IMR-90 (cell line): ENCODE data around the gene ANKRD7. TPM values are rescaled to one million over a fixed set of nuclear protein-coding genes. Genes with fewer than 3 reads are reported as not detected.

Experiments used
- ATAC-seq: fragments of 200-7000 bp; cut with Tn5 transposase; 2 replicates; pipeline ENCODE4 v1.9.1; 2020; ENCODE audit warnings: low read depth, mild to moderate bottlenecking, moderate library complexity
- BruUV-seq: library from RNA; stranded (reverse); fragments of 400-500 nt; replicated peaks from 2 replicates; lab custom pipeline; 2021; lab: Mats Ljungman, UMichigan
- CTCF ChIA-PET: fragments of 300-600 bp; formaldehyde crosslinking; extraction: SDS; loops from one replicate; lab custom pipeline; 2021; ENCODE audit warnings: antibody characterized with exemption; lab: Yijun Ruan, JAX
- POLR2A ChIA-PET: fragments of 300-600 bp; sonication (Branson Sonifier 250); formaldehyde crosslinking; loops from one replicate; lab custom pipeline; 2022; ENCODE audit warnings: antibody characterized with exemption; ENCODE audit not compliant: unreplicated experiment; lab: Charles Lee
- DNase-seq: peaks from one replicate; pipeline ENCODE4 v3.0.0; 2013
- H2AFZ ChIP-seq: replicated peaks from 2 replicates; pipeline ENCODE3; 2013; ENCODE audit warnings: low read length, mild to moderate bottlenecking; ENCODE audit not compliant: poor library complexity
- H2AK5ac ChIP-seq: 2 replicates; pipeline ENCODE4 v1.6.1; 2013; ENCODE audit warnings: low read depth, low read length, inconsistent platforms
- H2AK9ac ChIP-seq: replicated peaks from 2 replicates; pipeline ENCODE3; 2013; ENCODE audit warnings: mild to moderate bottlenecking, low read depth, low read length, moderate library complexity; ENCODE audit not compliant: poor library complexity
- H2BK120ac ChIP-seq: 2 replicates; pipeline ENCODE4 v1.6.1; 2013; ENCODE audit warnings: low read depth, low read length, inconsistent platforms
- H2BK15ac ChIP-seq: 3 replicates; pipeline ENCODE4 v1.6.1; 2013; ENCODE audit warnings: low read depth, low read length, inconsistent platforms
- H2BK20ac ChIP-seq: 2 replicates; pipeline ENCODE4 v1.6.1; 2013; ENCODE audit warnings: low read depth, mild to moderate bottlenecking, inconsistent platforms, low read length, moderate library complexity
- H2BK5ac ChIP-seq: 2 replicates; pipeline ENCODE4 v1.6.1; 2013; ENCODE audit warnings: mild to moderate bottlenecking, low read depth, low read length, inconsistent platforms; ENCODE audit not compliant: poor library complexity, severe bottlenecking
- H3K14ac ChIP-seq: replicated peaks from 2 replicates; pipeline ENCODE4 v1.6.1; 2013; ENCODE audit warnings: low read depth, low read length, inconsistent platforms
- H3K18ac ChIP-seq: 2 replicates; pipeline ENCODE4 v1.6.1; 2013; ENCODE audit warnings: low read depth, low read length, control low read depth
- H3K23ac ChIP-seq: 2 replicates; pipeline ENCODE4 v1.6.1; 2013; ENCODE audit warnings: low read depth, low read length, inconsistent platforms
- H3K27ac ChIP-seq: 2 replicates; pipeline ENCODE4 v1.5.1; 2013; ENCODE audit warnings: mild to moderate bottlenecking, control low read depth, low read length; ENCODE audit not compliant: insufficient read depth
- H3K27me3 ChIP-seq: 2 replicates; pipeline ENCODE4 v1.6.1; 2013; ENCODE audit warnings: low read length; ENCODE audit not compliant: control insufficient read depth, insufficient read depth
- H3K36me3 ChIP-seq: 2 replicates; pipeline ENCODE4 v1.6.1; 2013; ENCODE audit warnings: low read length, mixed read lengths; ENCODE audit not compliant: control insufficient read depth, insufficient read depth
- H3K4ac ChIP-seq: 2 replicates; pipeline ENCODE4 v1.6.1; 2013; ENCODE audit warnings: low read depth, low read length, inconsistent platforms
- H3K4me1 ChIP-seq: 2 replicates; pipeline ENCODE4 v1.6.1; 2013; ENCODE audit warnings: low read length, mixed read lengths; ENCODE audit not compliant: control insufficient read depth, insufficient read depth
- H3K4me2 ChIP-seq: 2 replicates; pipeline ENCODE4 v1.6.1; 2013; ENCODE audit warnings: low read depth, mild to moderate bottlenecking, control low read depth, low read length, moderate library complexity
- H3K4me3 ChIP-seq: 2 replicates; pipeline ENCODE4 v1.5.1; 2013; ENCODE audit warnings: low read depth, mild to moderate bottlenecking, control low read depth, low read length, moderate library complexity; ENCODE audit not compliant: insufficient read depth
- H3K56ac ChIP-seq: 2 replicates; pipeline ENCODE4 v1.6.1; 2013; ENCODE audit warnings: low read length, inconsistent platforms; ENCODE audit not compliant: insufficient read depth; ENCODE audit errors: extremely low read depth
- H3K79me1 ChIP-seq, 2 experiments: 2 replicates each; pipeline ENCODE4 v1.6.1; 2013; ENCODE audit warnings: low read length in 2 of 2, inconsistent platforms in 1 of 2, low read depth in 1 of 2
- H3K9ac ChIP-seq: 2 replicates; pipeline ENCODE4 v1.6.1; 2013; ENCODE audit warnings: low read depth, low read length, control low read depth
- H3K9me1 ChIP-seq: 2 replicates; pipeline ENCODE4 v1.6.1; 2013; ENCODE audit warnings: low read length, inconsistent platforms; ENCODE audit not compliant: insufficient read depth
- H3K9me3 ChIP-seq: 2 replicates; pipeline ENCODE4 v1.6.1; 2013; ENCODE audit warnings: low read length; ENCODE audit not compliant: control insufficient read depth, insufficient read depth
- H4K20me1 ChIP-seq: 2 replicates; pipeline ENCODE4 v1.6.1; 2013; ENCODE audit warnings: low read length, inconsistent platforms; ENCODE audit not compliant: insufficient read depth
- H4K5ac ChIP-seq: 2 replicates; pipeline ENCODE4 v1.6.1; 2013; ENCODE audit warnings: mild to moderate bottlenecking, low read depth, low read length, control low read depth
- H4K8ac ChIP-seq, 2 experiments: 2 replicates each; pipeline ENCODE4 v1.6.1; 2013; ENCODE audit warnings: low read depth in 2 of 2, low read length in 2 of 2, control low read depth in 1 of 2, inconsistent platforms in 1 of 2
- H4K91ac ChIP-seq: 2 replicates; pipeline ENCODE4 v1.6.1; 2013; ENCODE audit warnings: low read depth, low read length, inconsistent platforms; ENCODE audit not compliant: insufficient read depth
- BHLHE40 ChIP-seq: fragments of 150-350 bp; IDR thresholded peaks from 2 replicates; pipeline ENCODE4 v1.6.1; 2016; ENCODE audit warnings: mild to moderate bottlenecking, low read depth, low read length
- CEBPB ChIP-seq: IDR thresholded peaks from 2 replicates; pipeline ENCODE4 v1.6.1; 2012; ENCODE audit warnings: low read depth, low read length, improper control_type of control experiment
- FOS ChIP-seq: fragments of 150-350 bp; IDR thresholded peaks from 2 replicates; pipeline ENCODE4 v1.6.1; 2016; ENCODE audit warnings: low read depth, low read length
- MAFK ChIP-seq: IDR thresholded peaks from 2 replicates; pipeline ENCODE4 v1.6.1; 2012; ENCODE audit warnings: low read depth, low read length, improper control_type of control experiment
- MXI1 ChIP-seq: IDR thresholded peaks from 2 replicates; pipeline ENCODE4 v1.6.1; 2012; ENCODE audit warnings: low read depth, mild to moderate bottlenecking, low read length, moderate library complexity, borderline replicate concordance
- NFE2L2 ChIP-seq: fragments of 150-350 bp; IDR thresholded peaks from 2 replicates; pipeline ENCODE4 v1.6.1; 2016; ENCODE audit warnings: low read depth, mild to moderate bottlenecking, low read length
- SMC3 ChIP-seq: fragments of 150-350 bp; IDR thresholded peaks from 2 replicates; pipeline ENCODE4 v1.6.1; 2016; ENCODE audit warnings: low read depth, mild to moderate bottlenecking, antibody characterized with exemption, low read length, moderate library complexity
- WGBS, 2 experiments: methylation state at CpG; one replicate each; pipeline versions ENCODE4 v1.1.5 to v1.1.7; 2013; ENCODE audit warnings: missing lambda C conversion rate in 2 of 2; ENCODE audit not compliant: insufficient read length in 1 of 2; ENCODE audit errors: extremely low coverage in 2 of 2; 5-methylcytosine and 5-hydroxymethylcytosine counted together
- dilution Hi-C: fragments of 300-500 bp; cut with HindIII; formaldehyde crosslinking; loops from one replicate; pipeline ENCODE4 v1.14.3; 2018; ENCODE audit warnings: low sequenced_read_pairs; ENCODE audit not compliant: unreplicated experiment
- in situ Hi-C: fragments of 300-500 bp; cut with MboI; formaldehyde crosslinking; loops from 3 replicates; pipeline ENCODE4 v1.14.3; 2019; ENCODE audit warnings: low sequenced_read_pairs, inconsistent platforms, mixed read lengths
- intact Hi-C: fragments of 100-400 bp; cut with micrococcal nuclease; formaldehyde crosslinking; loops from 2 replicates; pipeline ENCODE4 v1.10.0; 2022
- polyA plus RNA-seq, 3 experiments: library from polyadenylated mRNA; depleted of rRNA; stranded (reverse); fragments of >200 nt; gene quantifications; 2 replicates each; pipeline ENCODE4 v1.2.3, GENCODE V29; 2012; ENCODE audit warnings: low replicate concordance in 1 of 3
- total RNA-seq: library from RNA; depleted of rRNA; stranded (reverse); fragments of >200 nt; gene quantifications from 2 replicates; pipeline ENCODE4 v1.2.3, GENCODE V29; 2012
- TF ChIP-seq, protein P1 (sequence below): fragments of 150-350 bp; IDR thresholded peaks from 2 replicates; pipeline ENCODE4 v1.6.1; 2017; ENCODE audit warnings: mild to moderate bottlenecking, antibody characterized with exemption, low read length, low read depth
- TF ChIP-seq, protein P2 (sequence below): fragments of 150-350 bp; IDR thresholded peaks from 2 replicates; pipeline ENCODE4 v1.6.1; 2016; ENCODE audit warnings: low read depth, mild to moderate bottlenecking, low read length, moderate library complexity, borderline replicate concordance
- TF ChIP-seq, protein P3 (sequence below): conservative IDR thresholded peaks from 2 replicates; pipeline ENCODE4 v1.5.1; 2012; ENCODE audit warnings: mild to moderate bottlenecking, low read depth, low read length, improper control_type of control experiment

Gene ANKRD7
- total and polyA plus RNA-seq, 2 of the 4 experiments (the other 2 are of a cell fraction), result 0.17 to 0.18 TPM

DNA sequence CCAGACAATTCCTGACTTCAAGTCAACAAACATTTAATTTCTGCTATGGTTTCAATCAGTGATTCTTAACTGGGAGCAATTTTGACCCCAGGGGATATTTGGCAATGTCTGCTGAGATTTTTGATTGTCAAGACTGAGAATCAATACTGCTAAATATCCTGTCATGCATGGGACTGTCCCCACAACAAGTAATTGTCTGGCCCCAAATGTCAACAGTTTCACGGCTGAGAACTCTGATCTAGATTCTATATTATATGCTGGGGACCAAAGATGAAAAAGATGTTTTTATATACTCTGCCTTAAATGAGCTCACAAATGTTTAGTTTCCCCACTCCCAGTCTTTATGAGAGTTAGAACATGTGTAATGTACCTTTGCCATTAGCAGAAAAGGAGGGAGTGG lies 19.2 kb downstream of the ANKRD7 start:
- ChIA-PET CTCF (interaction anchor here (0.7 kb wide), 1 partner anchor 15 kb away, joined by 3 read pairs; no protein-coding TSS in a partner anchor), POLR2A (no interaction called here)
- no peak overlapping the region for H2AFZ ChIP-seq
- H3K36me3 ChIP-seq, result no peaks in the 10 kb centered on the region
- DNase-seq (no peak), ATAC-seq (no peak)
- no peak overlapping the region for H3K27ac ChIP-seq
- no peak overlapping the region for H2BK5ac ChIP-seq
- no TSS peak for BruUV-seq
- no peak overlapping the region for H2BK20ac ChIP-seq
- dilution Hi-C loops (no loop called here), intact Hi-C loops (no loop called here), in situ Hi-C loops (no loop called here)
- no peak overlapping the region for H2AK5ac ChIP-seq
- H3K4ac ChIP-seq, result no peak overlapping the region
- no peak overlapping the region for H4K8ac ChIP-seq
- no peak overlapping the region for H2AK9ac ChIP-seq
- no peak overlapping the region for H3K23ac ChIP-seq
- no peak overlapping the region for H3K9ac ChIP-seq
- no peak overlapping the region for H4K91ac ChIP-seq
- H2BK15ac ChIP-seq, result no peak overlapping the region
- no peaks in the 10 kb centered on the region for H3K27me3 ChIP-seq
- no peak overlapping the region for H2BK120ac ChIP-seq
- no peaks in the 10 kb centered on the region for H3K4me1 ChIP-seq
- H3K18ac ChIP-seq, result no peak overlapping the region
- no peaks in the 10 kb centered on the region for H3K79me1 ChIP-seq
- TF ChIP-seq NFE2L2, result no peak
- no peak for TF ChIP-seq CEBPB
- TF ChIP-seq, protein P1, sequence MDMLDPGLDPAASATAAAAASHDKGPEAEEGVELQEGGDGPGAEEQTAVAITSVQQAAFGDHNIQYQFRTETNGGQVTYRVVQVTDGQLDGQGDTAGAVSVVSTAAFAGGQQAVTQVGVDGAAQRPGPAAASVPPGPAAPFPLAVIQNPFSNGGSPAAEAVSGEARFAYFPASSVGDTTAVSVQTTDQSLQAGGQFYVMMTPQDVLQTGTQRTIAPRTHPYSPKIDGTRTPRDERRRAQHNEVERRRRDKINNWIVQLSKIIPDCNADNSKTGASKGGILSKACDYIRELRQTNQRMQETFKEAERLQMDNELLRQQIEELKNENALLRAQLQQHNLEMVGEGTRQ, result no peak
- no peak for TF ChIP-seq SMC3
- no peak for TF ChIP-seq MXI1
- TF ChIP-seq, protein P2, sequence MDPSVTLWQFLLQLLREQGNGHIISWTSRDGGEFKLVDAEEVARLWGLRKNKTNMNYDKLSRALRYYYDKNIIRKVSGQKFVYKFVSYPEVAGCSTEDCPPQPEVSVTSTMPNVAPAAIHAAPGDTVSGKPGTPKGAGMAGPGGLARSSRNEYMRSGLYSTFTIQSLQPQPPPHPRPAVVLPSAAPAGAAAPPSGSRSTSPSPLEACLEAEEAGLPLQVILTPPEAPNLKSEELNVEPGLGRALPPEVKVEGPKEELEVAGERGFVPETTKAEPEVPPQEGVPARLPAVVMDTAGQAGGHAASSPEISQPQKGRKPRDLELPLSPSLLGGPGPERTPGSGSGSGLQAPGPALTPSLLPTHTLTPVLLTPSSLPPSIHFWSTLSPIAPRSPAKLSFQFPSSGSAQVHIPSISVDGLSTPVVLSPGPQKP, result no peak
- no peak for TF ChIP-seq FOS
- TF ChIP-seq BHLHE40, result no peak
- TF ChIP-seq, protein P3, sequence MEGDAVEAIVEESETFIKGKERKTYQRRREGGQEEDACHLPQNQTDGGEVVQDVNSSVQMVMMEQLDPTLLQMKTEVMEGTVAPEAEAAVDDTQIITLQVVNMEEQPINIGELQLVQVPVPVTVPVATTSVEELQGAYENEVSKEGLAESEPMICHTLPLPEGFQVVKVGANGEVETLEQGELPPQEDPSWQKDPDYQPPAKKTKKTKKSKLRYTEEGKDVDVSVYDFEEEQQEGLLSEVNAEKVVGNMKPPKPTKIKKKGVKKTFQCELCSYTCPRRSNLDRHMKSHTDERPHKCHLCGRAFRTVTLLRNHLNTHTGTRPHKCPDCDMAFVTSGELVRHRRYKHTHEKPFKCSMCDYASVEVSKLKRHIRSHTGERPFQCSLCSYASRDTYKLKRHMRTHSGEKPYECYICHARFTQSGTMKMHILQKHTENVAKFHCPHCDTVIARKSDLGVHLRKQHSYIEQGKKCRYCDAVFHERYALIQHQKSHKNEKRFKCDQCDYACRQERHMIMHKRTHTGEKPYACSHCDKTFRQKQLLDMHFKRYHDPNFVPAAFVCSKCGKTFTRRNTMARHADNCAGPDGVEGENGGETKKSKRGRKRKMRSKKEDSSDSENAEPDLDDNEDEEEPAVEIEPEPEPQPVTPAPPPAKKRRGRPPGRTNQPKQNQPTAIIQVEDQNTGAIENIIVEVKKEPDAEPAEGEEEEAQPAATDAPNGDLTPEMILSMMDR, result no peak
- TF ChIP-seq MAFK, result no peak
- no peak overlapping the region for H3K4me2 ChIP-seq
- WGBS, 2 experiments, result no CpG with 5 or more reads among the region's 1 CpG
- H4K5ac ChIP-seq, result no peak overlapping the region
- H3K56ac ChIP-seq, result no peak overlapping the region
- no peak overlapping the region for H3K14ac ChIP-seq
- H3K9me1 ChIP-seq, result no peaks in the 10 kb centered on the region
- no peaks in the 10 kb centered on the region for H3K9me3 ChIP-seq
- no peak overlapping the region for H3K4me3 ChIP-seq
- H4K20me1 ChIP-seq, result no peaks in the 10 kb centered on the region
